Duodenal mucosa (tissue), 2 donors: ENCODE measurements around the gene IDE.

ENCODE experiments used
- H3K27ac ChIP-seq: one replicate; pipeline ENCODE4 v1.7.0; 2013; ENCODE audit warnings: low read depth, low read length
- H3K27me3 ChIP-seq, 2 donors: one replicate each; pipeline ENCODE4 v1.7.0; 2013; ENCODE audit warnings: low read length in 2 of 2, control low read depth in 1 of 2; ENCODE audit not compliant: insufficient read depth in 2 of 2, control insufficient read depth in 1 of 2
- H3K36me3 ChIP-seq, 2 donors: one replicate each; pipeline ENCODE4 v1.7.0; 2013; ENCODE audit warnings: low read length in 2 of 2, control low read depth in 1 of 2; ENCODE audit not compliant: insufficient read depth in 2 of 2, control insufficient read depth in 1 of 2
- H3K4me1 ChIP-seq, 2 donors: one replicate each; pipeline ENCODE4 v1.7.0; 2013; ENCODE audit warnings: low read length in 2 of 2, control low read depth in 1 of 2; ENCODE audit not compliant: insufficient read depth in 2 of 2, control insufficient read depth in 1 of 2
- H3K4me3 ChIP-seq, 2 donors: one replicate each; pipeline ENCODE4 v1.7.0; 2013; ENCODE audit warnings: low read length in 2 of 2, low read depth in 1 of 2
- H3K9ac ChIP-seq, 2 donors: one replicate each; pipeline ENCODE4 v1.7.0; 2013; ENCODE audit warnings: low read length in 2 of 2, low read depth in 1 of 2
- H3K9me3 ChIP-seq, 2 donors: one replicate each; pipeline ENCODE4 v1.7.0; 2013; ENCODE audit warnings: low read length in 2 of 2, control low read depth in 1 of 2; ENCODE audit not compliant: control insufficient read depth in 1 of 2

Gene IDE

DNA sequence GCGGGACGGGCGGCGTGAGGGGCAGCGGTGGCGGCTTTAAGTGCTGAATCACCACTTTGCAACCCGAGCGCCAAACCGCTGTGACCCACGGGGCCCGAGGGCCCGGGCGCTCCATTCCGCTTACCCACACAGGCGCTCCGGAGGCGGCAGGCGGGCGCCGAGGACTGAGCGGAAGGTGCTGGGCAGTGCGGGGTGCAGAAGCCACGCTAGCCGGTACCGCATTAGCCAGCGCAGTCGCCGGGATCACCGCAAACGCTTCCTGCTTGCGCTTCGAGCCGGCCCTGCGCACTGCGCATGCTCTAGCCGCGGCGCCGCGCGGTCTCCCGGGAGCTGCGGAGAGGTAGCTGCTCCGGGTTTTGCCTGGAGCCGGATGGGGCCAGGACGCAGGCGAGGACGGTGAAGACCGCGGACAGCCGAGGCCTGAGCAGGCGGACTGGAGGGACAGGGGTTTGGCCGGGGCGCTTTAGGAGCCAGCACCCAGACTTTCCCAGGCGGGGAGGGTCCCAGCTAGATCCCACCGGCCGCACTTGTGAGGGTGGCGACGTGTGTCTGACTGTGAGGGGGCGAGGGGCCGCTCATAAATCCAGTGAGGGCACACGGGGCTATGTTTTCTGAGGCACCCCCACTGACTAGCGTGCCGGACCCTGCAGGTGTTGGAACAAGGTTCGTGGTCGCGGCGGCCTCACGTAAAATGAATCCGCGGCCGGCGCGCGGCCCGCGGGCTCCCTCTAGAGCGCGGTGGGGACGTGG is at the start of gene IDE:
Gene IDE, minus strand, starts transcription at position 296 of the 750 bp plus-strand sequence. Its CDS starts 74 bp downstream, at position 222.
- Histone ChIP-seq H3K27me3 (no peaks in the 10 kb centered on the region), H3K36me3 (peaks cover 3 to 5% of the 10 kb centered on the region in 2 donors), H3K4me3 (peak within 1 kb of the TSS; percentile 69 to 92)

DNA sequence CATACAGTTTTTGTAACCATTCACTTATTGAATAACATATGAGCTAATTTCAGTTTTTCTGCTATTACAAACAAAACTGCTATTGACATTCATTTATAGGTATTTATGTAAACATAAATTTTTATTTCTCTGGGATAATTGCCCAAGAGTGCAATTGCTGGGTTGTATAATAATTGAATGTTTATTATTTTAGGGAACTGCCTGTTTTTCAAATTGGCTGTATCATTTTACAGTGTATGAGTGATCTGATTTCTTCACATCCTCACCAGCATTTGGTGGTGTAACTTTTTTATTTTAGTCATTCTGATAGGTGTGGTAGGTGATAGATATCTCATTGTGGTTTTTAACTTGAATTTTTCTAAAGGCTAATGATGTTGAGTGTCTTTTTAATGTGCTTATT is 45.5 kb upstream of the IDE start:
- no peak overlapping the region for H3K27ac ChIP-seq
- no peaks in the 10 kb centered on the region for H3K27me3 ChIP-seq
- peaks cover 0 to 4% of the 10 kb centered on the region in 2 donors for H3K36me3 ChIP-seq
- no peak overlapping the region for H3K4me3 ChIP-seq
- no peaks in the 10 kb centered on the region for H3K4me1 ChIP-seq
- no peak overlapping the region for H3K9ac ChIP-seq
- H3K9me3 ChIP-seq: no peaks in the 10 kb centered on the region

More for the DNA sequence above, at the start of gene IDE:
- peak within 1 kb of the TSS; percentile 91 for H3K27ac ChIP-seq
- H3K9me3 ChIP-seq: no peaks in the 10 kb centered on the region
- H3K9ac ChIP-seq: peak within 1 kb of the TSS; percentile 90 to 95
- H3K4me1 ChIP-seq: peaks cover 22% of the 10 kb centered on the region in 2 donors

DNA sequence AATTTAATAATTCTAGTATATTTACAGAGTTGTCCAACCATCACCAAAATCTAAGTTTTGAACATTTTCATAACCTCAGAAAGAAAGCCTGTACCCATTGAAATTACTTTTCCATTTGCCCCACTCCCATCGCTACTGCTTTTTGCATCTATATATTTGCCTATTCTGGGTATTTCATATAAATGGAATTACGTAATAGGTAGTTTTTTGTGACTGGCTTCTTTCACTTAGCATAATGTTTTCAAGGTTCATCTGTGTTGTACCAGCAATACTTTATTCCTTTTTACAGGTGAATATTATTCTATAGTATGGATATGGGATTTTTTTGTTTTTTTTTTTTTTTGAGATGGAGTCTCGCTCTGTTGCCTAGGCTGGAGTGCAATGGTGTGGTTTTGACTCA is 41.6 kb upstream of the IDE start:
- no peaks in the 10 kb centered on the region for H3K9me3 ChIP-seq
- H3K36me3 ChIP-seq: no peaks in the 10 kb centered on the region
- no peak overlapping the region for H3K4me3 ChIP-seq
- no peak overlapping the region for H3K9ac ChIP-seq
- no peak overlapping the region for H3K27ac ChIP-seq
- no peaks in the 10 kb centered on the region for H3K4me1 ChIP-seq
- no peaks in the 10 kb centered on the region for H3K27me3 ChIP-seq

GRCh38 chr10:92604841-92605240 is 30.9 kb upstream of the IDE start:
- Histone ChIP-seq H3K9ac (no peak overlapping the region), H3K9me3 (no peaks in the 10 kb centered on the region), H3K27ac (no peak overlapping the region), H3K4me1 (no peaks in the 10 kb centered on the region), H3K4me3 (no peak overlapping the region), H3K36me3 (no peaks in the 10 kb centered on the region), H3K27me3 (no peaks in the 10 kb centered on the region)

DNA sequence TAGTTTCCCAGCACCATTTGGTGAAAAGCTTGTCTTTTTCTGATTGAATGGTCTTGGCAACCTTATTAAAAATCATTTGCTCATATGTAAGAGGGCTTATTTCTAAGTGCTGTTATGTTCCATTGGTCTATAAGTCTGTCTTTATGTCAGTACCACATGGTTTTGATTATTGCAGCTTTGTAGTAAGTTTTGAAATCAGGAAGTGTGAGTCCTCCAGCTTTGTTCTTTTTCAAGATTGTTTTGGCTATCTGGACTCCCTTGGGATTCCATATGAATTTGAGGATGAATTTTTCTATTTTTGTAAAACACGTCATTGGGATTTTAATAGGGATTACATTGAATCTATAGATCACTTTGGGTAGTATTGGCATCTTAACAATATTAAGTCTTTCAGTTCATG is 24.4 kb upstream of the IDE start:
- Histone ChIP-seq H3K9ac (no peak overlapping the region), H3K4me1 (peaks cover 0 to 7% of the 10 kb centered on the region in 2 donors), H3K36me3 (no peaks in the 10 kb centered on the region), H3K4me3 (no peak overlapping the region), H3K9me3 (no peaks in the 10 kb centered on the region), H3K27ac (no peak overlapping the region), H3K27me3 (no peaks in the 10 kb centered on the region)

DNA sequence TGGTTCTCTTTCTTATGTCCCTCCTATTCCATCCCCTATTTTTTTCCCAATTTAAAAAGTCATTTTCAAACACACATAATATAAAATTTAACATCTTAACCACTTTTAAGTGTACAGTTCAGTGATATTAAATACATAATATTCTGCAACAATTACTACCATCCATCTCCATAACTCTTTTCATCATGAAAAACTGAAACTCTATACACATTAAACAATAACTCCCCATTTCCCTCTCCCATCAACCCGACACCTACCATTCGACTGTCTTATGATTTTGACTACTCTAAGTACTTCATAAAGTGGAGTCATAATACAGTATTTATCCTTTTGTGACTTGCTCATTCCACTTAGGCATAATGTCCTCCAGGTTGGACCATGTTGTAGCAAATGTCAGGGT is 21.6 kb upstream of the IDE start:
- Histone ChIP-seq H3K9ac (no peak overlapping the region), H3K27ac (no peak overlapping the region), H3K4me1 (peaks cover 10 to 16% of the 10 kb centered on the region in 2 donors), H3K27me3 (no peaks in the 10 kb centered on the region), H3K36me3 (no peaks in the 10 kb centered on the region), H3K4me3 (no peak overlapping the region), H3K9me3 (no peaks in the 10 kb centered on the region)

GRCh38 chr10:92593619-92594588 is 20.0 kb upstream of the IDE start:
- H3K9ac ChIP-seq: peak overlapping the region; percentile 33 to 69

DNA sequence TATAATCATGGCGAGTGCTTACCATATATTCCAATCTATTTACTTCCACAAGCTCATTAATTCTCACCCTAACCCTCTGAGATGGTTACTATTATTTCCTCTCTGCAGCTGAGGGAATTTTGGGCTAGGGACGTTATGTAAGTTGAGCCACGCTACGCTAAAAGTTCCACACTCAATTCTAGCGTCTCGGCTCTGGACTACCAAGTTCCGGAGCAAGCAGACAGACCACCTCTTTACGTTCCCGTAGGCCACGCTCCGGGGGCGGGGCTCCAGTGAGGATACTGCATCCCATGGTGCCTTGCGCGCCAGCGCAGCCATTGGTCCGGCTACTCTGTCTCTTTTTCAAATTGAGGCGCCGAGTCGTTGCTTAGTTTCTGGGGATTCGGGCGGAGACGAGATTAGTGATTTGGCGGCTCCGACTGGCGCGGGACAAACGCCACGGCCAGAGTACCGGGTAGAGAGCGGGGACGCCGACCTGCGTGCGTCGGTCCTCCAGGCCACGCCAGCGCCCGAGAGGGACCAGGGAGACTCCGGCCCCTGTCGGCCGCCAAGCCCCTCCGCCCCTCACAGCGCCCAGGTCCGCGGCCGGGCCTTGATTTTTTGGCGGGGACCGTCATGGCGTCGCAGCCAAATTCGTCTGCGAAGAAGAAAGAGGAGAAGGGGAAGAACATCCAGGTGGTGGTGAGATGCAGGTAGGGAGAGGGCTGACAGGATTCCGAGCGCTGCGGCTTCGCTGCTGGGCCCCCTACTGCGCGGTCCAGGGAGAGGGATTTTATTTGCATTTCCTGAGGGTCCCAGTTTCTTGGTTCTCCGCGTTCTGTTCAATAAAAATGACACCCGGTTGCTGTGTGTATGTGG is 19.1 kb upstream of the IDE start, which contains the start of gene KIF11:
Gene KIF11, plus strand, starts transcription at position 370 of the 858 bp plus-strand sequence. Its CDS starts 246 bp downstream, at position 616.
- H3K36me3 ChIP-seq: no peaks in the 10 kb centered on the region
- H3K4me3 ChIP-seq: peak within 1 kb of the TSS; percentile 82 to 90
- H3K9ac ChIP-seq: peak within 1 kb of the TSS; percentile 69 to 77
- peaks cover 10 to 17% of the 10 kb centered on the region in 2 donors for H3K4me1 ChIP-seq
- H3K27me3 ChIP-seq: no peaks in the 10 kb centered on the region
- peak within 1 kb of the TSS; percentile 90 for H3K27ac ChIP-seq
- H3K9me3 ChIP-seq: no peaks in the 10 kb centered on the region

More at GRCh38 chr10:92593619-92594588, 20.0 kb upstream of the IDE start:
- Histone ChIP-seq H3K36me3 (no peaks in the 10 kb centered on the region), H3K27ac (no peak overlapping the region), H3K27me3 (no peaks in the 10 kb centered on the region), H3K9me3 (no peaks in the 10 kb centered on the region), H3K4me1 (peaks cover 10 to 17% of the 10 kb centered on the region in 2 donors), H3K4me3 (peak overlapping the region; percentile 82 to 90)

DNA sequence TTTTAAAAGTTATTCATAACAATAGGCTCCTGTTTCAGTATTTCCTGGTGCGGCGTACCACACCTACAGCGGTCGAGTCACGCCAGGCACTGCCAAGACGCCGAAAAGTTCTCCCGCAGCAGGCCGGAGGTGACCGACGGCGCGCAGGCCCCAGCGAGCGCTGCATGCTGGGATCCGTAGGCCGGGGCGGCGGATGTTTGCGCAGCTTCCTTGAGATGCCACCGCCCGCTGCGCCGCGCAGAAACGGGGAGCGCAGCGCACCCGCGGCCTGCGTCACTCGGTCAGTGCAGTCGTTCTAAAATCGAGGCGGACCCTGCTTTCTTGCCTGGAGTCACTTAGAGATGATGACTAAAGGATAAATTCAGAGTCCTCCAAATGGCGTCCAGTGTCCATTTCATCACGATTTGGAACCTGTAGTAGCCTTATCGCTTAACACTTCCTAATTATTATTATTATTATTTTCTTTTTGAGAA is 17.7 kb upstream of the IDE start:
- Histone ChIP-seq H3K36me3 (no peaks in the 10 kb centered on the region), H3K27me3 (no peaks in the 10 kb centered on the region), H3K9ac (peak overlapping the region; percentile 69 to 76), H3K27ac (peak overlapping the region; percentile 90), H3K4me1 (peaks cover 10 to 17% of the 10 kb centered on the region in 2 donors), H3K4me3 (peak overlapping the region; percentile 82 to 90), H3K9me3 (no peaks in the 10 kb centered on the region)
